HG02943 (cell line): ENCODE results near the gene SETMAR.
"Not testable (repeated sequence)": the region's sequence is repeated elsewhere in the genome, so short reads cannot be mapped to it uniquely, and the experiment has no call there.

Experiments used
- ATAC-seq: cut with Tn5 transposase; IDR thresholded peaks from one replicate; pipeline ENCODE4 v1.9.1; 2021; ENCODE audit warnings: mild to moderate bottlenecking, low read depth, moderate library complexity; ENCODE audit not compliant: unreplicated experiment

SETMAR gene

GRCh38 chr3:4311496-4311895 is 8.3 kb downstream of the SETMAR start:
- ATAC-seq: no peak

DNA sequence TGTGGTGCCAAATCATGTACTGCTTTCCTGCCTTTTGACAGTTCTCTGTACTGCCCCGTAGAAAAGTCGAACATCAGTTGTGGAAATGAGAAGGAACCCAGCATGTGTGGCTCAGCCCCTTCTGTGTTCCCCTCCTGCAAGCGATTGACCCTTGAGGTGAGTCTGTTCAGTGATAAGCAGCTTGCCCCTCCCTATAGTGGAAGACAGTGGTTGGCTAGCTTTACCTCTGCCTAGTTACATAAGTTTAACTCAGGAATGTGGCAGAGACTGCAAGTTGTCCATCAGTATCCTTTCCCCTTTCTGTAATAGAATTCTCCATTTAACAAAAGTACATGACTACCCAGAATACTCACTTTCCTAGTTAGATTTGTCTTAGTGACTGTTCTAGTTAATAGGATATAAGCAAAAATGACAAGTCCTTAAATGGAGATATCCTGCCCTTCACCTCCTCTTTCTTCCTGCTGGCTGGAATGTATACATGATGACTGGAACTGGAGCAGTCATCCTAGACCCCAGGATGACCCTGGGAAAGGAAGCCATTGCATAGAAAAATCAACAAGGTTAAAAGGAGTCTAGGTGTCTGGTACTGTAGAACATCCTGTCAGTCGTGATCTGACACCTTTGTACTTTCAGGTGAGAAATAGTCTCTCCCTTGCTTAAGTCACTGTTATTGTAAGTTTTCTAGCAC is 10.6 kb downstream of the SETMAR start:
- ATAC-seq: no peak

GRCh38 chr3:4314688-4315087 is 11.5 kb downstream of the SETMAR start:
- ATAC-seq: no peak

DNA sequence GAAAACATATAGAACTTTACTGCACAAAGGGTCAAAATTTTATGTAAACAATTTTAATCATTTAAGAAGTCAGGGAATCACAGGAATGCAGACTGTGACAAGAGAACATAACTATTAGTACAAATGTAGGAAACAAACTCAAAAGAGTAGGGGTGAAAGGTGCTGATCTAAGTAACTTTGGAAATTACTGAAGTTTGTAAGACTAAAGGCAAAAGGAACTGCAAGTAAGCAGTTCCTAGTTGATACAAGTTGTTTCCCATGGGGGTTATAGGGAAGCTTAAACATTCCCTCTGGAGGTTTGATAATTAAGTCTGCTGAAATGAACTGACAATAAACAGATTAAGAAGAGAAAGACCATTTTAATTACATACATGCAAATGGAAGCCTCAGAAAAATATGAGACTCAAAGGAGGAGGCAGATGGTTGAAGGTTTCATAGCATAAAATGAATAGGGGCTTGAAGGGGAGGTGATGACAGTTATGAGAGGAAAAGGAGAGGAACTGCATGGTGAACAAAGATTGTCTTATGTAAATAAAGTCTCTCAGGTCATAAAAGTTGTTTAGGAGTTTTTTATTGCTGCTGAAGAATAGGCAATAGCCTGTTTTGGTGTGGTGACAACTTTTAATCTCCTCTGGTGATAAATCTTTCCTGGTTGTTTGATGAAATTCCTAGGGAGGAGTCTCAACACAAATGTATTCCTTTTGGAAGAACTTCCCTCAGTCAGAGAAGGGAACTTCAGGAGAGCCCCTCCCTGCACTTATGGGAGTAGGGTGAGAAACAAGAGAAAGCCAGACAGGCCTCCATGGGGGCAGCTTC is 17.1 kb downstream of the SETMAR start:
- ATAC-seq: no peak

- ATAC-seq: no peak
Observed at GRCh38 chr3:4321732-4322131, 18.6 kb downstream of the SETMAR start.

DNA sequence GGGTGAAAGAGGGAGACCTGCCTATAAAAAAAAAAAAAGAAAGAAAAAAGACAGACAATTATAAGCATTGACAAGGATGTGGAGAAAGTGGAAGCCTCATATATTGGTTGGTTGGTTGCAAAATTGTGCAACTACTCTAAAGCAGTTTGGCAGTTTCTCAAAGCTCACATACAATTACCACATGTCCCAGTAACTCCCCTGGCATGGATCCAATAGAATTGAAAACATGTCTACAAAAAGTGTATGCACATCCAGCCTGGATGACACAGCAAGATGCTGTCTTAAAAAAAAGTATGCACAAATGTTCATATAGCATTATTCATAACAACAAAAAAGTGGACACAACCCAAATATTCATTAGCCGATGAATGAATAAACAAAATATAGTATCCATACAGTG is 19.5 kb downstream of the SETMAR start:
- ATAC-seq: no peak

GRCh38 chr3:4323246-4324027 is 20.3 kb downstream of the SETMAR start:
- no peak for ATAC-seq

GRCh38 chr3:4326868-4327267 is 23.7 kb downstream of the SETMAR start:
- ATAC-seq: no peak

- not testable (repeated sequence) for ATAC-seq
Observed at GRCh38 chr3:4329806-4330205, 26.6 kb downstream of the SETMAR start.

DNA sequence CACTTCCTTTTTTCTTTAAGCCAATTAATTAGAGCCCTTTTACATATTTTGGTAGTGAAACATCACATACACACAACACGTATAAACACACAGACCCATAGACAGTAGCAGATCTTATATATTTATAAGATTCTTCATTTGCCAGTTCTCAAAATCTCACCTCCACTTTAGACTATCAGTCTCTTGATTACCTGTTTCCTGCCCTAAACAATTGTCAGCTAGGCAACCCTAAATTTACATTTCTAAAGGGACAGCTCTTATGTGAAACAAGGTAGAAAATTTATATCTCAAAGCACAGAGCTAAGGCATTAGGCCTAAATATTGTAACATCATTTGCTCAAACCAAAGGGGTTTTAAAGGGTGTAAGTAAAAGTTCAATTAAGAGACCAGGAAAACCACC is 28.9 kb downstream of the SETMAR start:
- no peak for ATAC-seq

DNA sequence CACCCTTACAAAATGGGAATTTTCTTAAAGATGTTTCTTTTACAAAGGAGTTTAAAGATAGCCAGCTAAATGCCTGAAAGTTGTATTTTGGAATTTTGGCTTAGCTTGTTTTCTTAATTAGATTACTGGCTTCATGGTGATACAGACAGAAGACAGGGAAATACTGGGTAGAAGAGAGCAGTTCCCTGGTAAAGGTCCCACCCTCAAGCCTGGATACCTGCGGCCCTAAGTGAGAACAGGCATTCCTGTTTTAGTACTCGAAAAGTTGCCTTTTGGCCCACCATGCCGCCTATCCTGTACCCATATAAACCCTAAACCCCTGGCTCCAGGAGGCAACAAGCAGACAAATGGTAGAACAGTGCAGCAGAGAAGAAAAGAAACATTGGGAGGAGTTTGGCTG is 29.4 kb downstream of the SETMAR start:
- no peak for ATAC-seq

- ATAC-seq: no peak
Observed at GRCh38 chr3:4332991-4333390, 29.8 kb downstream of the SETMAR start.

DNA sequence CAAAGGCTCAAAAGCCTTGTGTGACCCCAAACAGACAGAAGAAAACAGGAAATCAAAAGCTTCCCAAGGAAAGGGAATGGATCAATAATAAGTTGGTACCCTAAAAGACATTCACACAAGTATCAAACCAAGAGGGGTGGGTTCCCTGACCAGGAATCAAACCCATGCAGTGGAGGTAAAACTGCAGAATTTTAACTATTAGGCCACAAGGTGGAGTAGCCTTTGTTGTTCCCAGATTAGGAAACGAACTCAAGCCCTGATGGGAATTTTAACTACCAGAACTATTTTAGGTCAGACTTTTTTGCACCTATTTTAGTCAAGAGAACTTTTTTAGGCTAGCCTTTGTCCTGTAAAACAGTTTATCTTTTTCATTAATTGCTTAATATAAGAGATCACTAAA is 31.4 kb downstream of the SETMAR start:
- no peak for ATAC-seq

DNA sequence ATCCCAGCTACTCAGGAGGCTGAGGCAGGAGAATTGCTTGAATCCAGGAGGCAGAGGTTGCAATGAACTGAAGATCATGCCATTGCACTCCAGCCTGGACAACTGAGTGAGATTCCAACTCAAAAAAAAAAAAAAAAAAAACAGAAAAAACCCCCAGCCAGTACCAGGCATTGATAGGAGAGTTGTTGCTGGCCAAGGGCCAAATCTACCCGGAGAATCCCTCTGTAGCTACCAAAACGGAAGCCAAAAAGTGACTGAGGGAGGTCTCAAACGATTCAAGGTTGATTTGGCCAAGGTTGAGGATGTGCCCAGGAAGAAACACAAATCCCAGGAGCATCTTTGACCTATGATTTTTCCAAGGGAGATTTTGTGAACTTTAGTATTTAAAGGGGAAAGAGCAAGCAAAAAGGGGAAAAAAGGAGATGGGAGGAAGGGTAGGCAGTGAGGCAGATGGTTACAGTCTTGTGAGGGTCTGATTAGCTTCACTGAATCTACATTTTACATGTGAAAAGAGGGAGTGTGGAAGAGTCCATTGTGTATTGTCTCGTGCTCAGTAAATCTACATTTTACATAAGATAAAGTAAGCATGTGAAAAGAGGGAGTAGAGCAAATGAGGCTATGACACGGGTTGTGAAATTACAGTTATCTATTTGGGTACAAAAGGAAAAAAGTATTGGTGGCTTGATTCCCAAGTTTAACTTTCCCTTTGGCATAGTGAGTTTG is 32.8 kb downstream of the SETMAR start:
- no peak for ATAC-seq

DNA sequence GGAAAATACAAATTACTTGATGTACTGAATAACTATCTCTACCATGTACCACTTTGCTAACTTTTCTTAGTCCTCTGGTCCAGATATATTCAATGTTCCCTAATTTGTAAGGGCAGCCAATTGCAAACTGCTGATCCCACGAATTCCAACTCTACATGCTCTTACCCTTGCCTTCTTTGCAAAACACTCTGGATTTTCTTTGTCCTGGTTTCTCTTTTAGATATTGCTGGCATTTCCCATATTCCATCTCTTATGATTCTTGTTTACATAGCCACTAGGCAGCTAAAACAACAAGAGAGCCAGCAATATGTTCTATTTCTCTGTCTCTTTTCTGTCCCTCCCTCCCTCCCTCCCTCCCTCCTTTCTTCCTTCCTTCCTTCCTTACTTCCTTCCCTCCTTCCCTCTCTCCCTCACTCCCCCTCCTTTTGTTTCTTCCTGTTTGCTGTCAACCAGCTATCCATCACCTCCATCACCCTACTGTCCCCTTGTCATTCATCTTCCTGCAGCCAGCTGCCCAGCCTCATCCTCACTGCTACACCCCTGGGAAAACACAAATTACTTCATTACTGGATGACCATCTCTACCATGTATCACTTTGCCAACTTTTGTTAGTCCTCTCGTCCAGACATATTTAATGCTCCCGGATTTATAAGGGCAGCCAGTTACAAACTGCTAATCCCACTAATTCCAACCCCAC is 33.8 kb downstream of the SETMAR start:
- no peak for ATAC-seq

DNA sequence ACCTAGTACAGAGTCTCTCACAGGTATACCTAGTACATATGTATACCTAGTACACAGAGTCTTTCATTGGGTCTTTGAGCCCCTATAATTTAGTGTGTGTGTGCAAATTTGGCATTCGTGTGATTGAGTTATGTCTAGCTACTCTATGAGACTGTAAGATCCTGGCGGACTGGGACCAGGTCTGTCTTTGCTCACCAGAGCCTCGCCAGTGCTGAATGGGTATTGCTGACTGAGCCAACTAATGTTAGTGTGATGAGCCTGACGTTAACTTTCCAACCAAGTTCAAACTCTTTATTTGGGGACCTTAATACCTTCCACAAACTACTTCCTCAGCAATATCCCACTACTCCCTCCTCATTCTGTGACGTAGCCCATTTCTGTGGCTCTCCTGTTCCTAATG is 35.6 kb downstream of the SETMAR start:
- ATAC-seq: no peak

DNA sequence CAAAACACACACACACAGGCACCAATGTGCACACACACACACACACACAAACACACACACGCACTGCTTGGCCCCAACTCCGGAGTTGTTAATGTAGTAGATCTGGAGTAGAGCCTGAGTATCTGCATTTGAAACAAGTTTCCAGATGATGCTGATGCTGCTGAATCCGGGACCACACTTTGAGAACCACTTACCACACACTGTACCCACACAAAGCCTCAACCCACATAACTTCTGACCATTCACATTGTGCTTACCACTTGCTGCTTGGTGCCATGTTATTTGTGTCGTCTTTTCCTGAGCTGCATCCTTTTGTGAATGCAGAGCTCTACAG is 36.9 kb downstream of the SETMAR start:
- ATAC-seq: no peak

DNA sequence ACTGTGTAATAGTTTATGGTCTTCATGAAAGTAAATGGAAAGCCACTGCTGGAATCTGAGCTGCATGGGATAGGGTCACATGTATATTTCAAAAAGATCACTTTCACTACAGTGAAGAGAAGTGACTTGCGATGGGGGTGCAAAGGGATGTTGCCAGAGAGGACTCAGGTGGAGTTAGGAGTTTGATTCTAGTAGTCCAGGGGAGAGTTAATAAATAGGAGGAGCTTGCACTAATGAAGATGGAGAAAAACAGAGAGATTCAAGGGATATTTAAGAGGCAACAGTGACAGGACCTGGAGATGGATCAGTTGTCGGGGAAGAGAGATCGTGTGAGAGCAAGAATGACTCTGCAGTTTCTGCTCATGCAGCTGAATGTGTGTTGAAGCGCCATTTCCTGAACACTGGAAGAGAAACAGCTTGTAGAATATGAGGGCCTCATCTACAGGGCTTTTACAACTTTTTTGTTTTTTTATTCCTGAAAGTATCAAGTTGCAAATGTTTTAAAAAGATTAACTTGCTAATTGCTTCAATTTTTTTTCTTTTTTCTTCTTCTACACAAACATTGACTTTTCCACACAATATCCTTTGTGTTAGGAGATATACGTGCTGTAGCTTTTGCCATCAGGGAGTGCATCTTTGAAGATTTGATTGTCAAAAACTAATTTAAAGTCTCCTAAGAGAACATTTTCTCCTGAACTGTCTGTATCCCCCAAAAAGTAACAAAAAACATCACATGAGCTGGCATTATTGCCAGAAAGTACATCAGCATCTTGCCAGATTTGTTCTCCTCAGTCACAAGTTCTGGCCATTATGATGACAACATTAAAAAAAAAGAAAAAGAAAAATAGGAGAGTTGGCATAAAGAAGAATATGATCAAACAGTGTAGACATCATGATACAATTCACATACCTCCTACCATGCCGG is 37.5 kb downstream of the SETMAR start:
- ATAC-seq: no peak

DNA sequence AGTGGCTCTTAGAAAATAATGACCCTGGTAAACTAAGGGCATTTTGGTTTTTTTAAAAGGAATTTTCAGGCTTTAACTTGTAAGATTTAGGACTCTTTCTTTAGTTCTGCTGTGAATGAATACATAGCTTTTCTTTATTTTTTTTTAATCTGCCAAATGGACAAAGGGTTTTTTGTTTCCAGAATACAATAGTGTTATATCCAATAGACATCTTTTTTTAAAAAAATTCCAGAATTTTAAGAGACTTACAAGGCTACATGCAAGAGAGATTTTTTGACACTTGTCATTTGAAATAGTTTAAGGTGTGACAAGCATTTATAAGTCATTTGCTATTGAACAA is 38.1 kb downstream of the SETMAR start:
- no peak for ATAC-seq
